Epidermal melanocyte (primary cell): ENCODE measurements around the gene UTP15.

ENCODE experiments used
- DNase-seq: peaks from one replicate; pipeline ENCODE4 v3.0.0; 2011; ENCODE audit warnings: low spot score; ENCODE audit not compliant: insufficient read length

UTP15 gene

GRCh38 chr5:73564675-73565074 is 868 bp upstream of the UTP15 start:
- no peak for DNase-seq

GRCh38 chr5:73565969-73566547 is 515 bp downstream of the UTP15 start:
- DNase-seq, result no peak

GRCh38 chr5:73582285-73583145 is 17.0 kb downstream of the UTP15 start:
- no peak for DNase-seq

GRCh38 chr5:73587923-73588322 is 22.4 kb downstream of the UTP15 start:
- no peak for DNase-seq

- DNase-seq, result peak; percentile 76
Measured at GRCh38 chr5:73591102-73591695, 25.7 kb downstream of the UTP15 start.

GRCh38 chr5:73591698-73592501 is 26.4 kb downstream of the UTP15 start:
- DNase-seq, result no peak

- DNase-seq, result no peak
Measured at GRCh38 chr5:73592551-73592950, 27.0 kb downstream of the UTP15 start.

GRCh38 chr5:73596705-73597328 is 31.3 kb downstream of the UTP15 start:
- DNase-seq, result no peak

GRCh38 chr5:73599380-73599779 is 33.8 kb downstream of the UTP15 start:
- no peak for DNase-seq

- DNase-seq, result no peak
Measured at GRCh38 chr5:73603998-73604397, 38.5 kb downstream of the UTP15 start.

- DNase-seq, result no peak
Measured at GRCh38 chr5:73605223-73606087, 39.9 kb downstream of the UTP15 start.

- DNase-seq, result no peak
Measured at GRCh38 chr5:73606206-73606753, 40.7 kb downstream of the UTP15 start.

GRCh38 chr5:73607228-73607627 is 41.7 kb downstream of the UTP15 start:
- no peak for DNase-seq

- no peak for DNase-seq
Measured at GRCh38 chr5:73612799-73613198, 47.3 kb downstream of the UTP15 start.

GRCh38 chr5:73615085-73615484 is 49.5 kb downstream of the UTP15 start:
- no peak for DNase-seq

- DNase-seq, result no peak
Measured at GRCh38 chr5:73615947-73616346, 50.4 kb downstream of the UTP15 start.

GRCh38 chr5:73617510-73618279 is 52.2 kb downstream of the UTP15 start:
- DNase-seq, result no peak

- no peak for DNase-seq
Measured at GRCh38 chr5:73619606-73620333, 54.2 kb downstream of the UTP15 start.

GRCh38 chr5:73620334-73620687 is 54.8 kb downstream of the UTP15 start:
- no peak for DNase-seq
